ENCODE data around the gene CGB7. TPM values are rescaled to one million over a fixed set of nuclear protein-coding genes. Genes with fewer than 3 reads are reported as not detected.

The CGB7 gene
- total RNA-seq, 1 experiment from 2014 or later: 1.2 TPM

- Mint-ChIP-seq H3K9me3 (no peaks in the 10 kb centered on the region), H3K4me3 (no peak overlapping the region), H3K4me1 (peaks cover 6 to 7% of the 10 kb centered on the region in 2 experiments), H3K36me3 (ENCODE audit: insufficient read depth in 1 of 3, low read depth in 3 of 3) (peaks cover 46 to 85% (median 84%) of the 10 kb centered on the region in 3 experiments), H3K27ac (no peak overlapping the region), H3K27me3 (ENCODE audit: low read depth) (no peaks in the 10 kb centered on the region)
- Histone ChIP-seq H3K23me2 (ENCODE audit: insufficient read length, low read depth, low read length, poor library complexity, severe bottlenecking) (no peaks in the 10 kb centered on the region), H3K14ac (ENCODE audit: insufficient read depth, low read length) (no peak overlapping the region), H3T11ph (ENCODE audit: low read length) (no peak overlapping the region), H3K4me1 (ENCODE audit: insufficient read depth, low read length) (peaks cover under 1% of the 10 kb centered on the region; the same call in 1 of the 2 replicates), H3K4me2 (ENCODE audit: insufficient read depth, insufficient read length, low read length) (no peak overlapping the region), H4K91ac (ENCODE audit: insufficient read length, low read depth, low read length) (no peak overlapping the region), H2BK15ac (ENCODE audit: low read depth, low read length) (no peak overlapping the region), H3K56ac (ENCODE audit: insufficient read length, low read depth, low read length) (no peak overlapping the region), H4K20me1 (ENCODE audit: control insufficient read depth, insufficient read depth, insufficient read length) (no peaks in the 10 kb centered on the region), H3K79me2 (ENCODE audit: insufficient read depth, low read length) (peaks cover 21% of the 10 kb centered on the region), H2BK120ac (ENCODE audit: low read depth, low read length, poor library complexity, severe bottlenecking) (no peak overlapping the region), H3K4ac (ENCODE audit: low read depth, low read length) (no peak overlapping the region), H3K23ac (ENCODE audit: insufficient read length, low read depth, low read length) (no peak overlapping the region), H2AFZ (ENCODE audit: low read length) (no peak overlapping the region), H2BK5ac (ENCODE audit: insufficient read length, low read length) (no peak overlapping the region), H3K27ac (ENCODE audit: insufficient read length, low read depth, low read length) (no peak overlapping the region), H3K27me3 (ENCODE audit: insufficient read depth, low read length) (no peaks in the 10 kb centered on the region), H2AK5ac (ENCODE audit: insufficient read length, low read length) (no peak overlapping the region), H2BK20ac (ENCODE audit: low read depth, low read length, poor library complexity, severe bottlenecking) (no peak overlapping the region), H3K9ac (ENCODE audit: extremely low read depth, insufficient read length, low read length) (no peak overlapping the region), H3K18ac (ENCODE audit: insufficient read length, low read depth, low read length) (no peak overlapping the region), H3K79me1 (ENCODE audit: insufficient read depth, low read depth, low read length, poor library complexity, severe bottlenecking) (peaks cover 8% of the 10 kb centered on the region), H4K8ac (replicated peaks; ENCODE audit: insufficient read length, low read depth, low read length) (no peak overlapping the region), H3K9me3 (ENCODE audit: control insufficient read depth, low read depth, low read length) (no peaks in the 10 kb centered on the region), H2BK12ac (ENCODE audit: insufficient read length, low read depth, low read length) (no peak overlapping the region), H4K5ac (ENCODE audit: insufficient read length, low read depth, low read length) (no peak overlapping the region)
- DNase-seq: no peak
- WGBS (ENCODE audit: extremely low coverage, insufficient read length, low lambda C conversion rate): no CpG with 5 or more reads among the region's 17 CpGs
- TF ChIP-seq CTCF (conservative IDR thresholded peaks at IDR 0.05): no peak
Observed at GRCh38 chr19:49091391-49092038, 34.0 kb upstream of the CGB7 start.

Measured in H9 (cell line).